Coronary artery (tissue), 2 donors: ENCODE data around the gene RAB5B.
A peak's percentile ranks its signal among the peaks of the same experiment; 100 is the strongest.

Experiments used
- DNase-seq: peaks from one replicate; pipeline ENCODE4 v3.0.0-alpha.2; 2017; ENCODE audit warnings: low spot score
- H3K27ac ChIP-seq, 2 donors: fragments of 200-600 bp; sonication (generic); one replicate each; pipeline ENCODE4 v1.5.1; 2016 to 2019
- H3K4me3 ChIP-seq: fragments of 200-600 bp; sonication (generic); 2 replicates; pipeline ENCODE4 v1.5.1; 2016; ENCODE audit warnings: mild to moderate bottlenecking, moderate library complexity
- TF ChIP-seq, protein P1 (sequence below): fragments of 200-600 bp; sonication (generic); IDR thresholded peaks from one replicate; pipeline ENCODE4 v1.5.1; 2019; ENCODE audit warnings: antibody characterized with exemption

Gene RAB5B

GRCh38 chr12:55963760-55964159, 10.1 kb upstream of the RAB5B start:
- H3K4me3 ChIP-seq = no peak overlapping the region
- DNase-seq = no peak
- TF ChIP-seq, protein P1, sequence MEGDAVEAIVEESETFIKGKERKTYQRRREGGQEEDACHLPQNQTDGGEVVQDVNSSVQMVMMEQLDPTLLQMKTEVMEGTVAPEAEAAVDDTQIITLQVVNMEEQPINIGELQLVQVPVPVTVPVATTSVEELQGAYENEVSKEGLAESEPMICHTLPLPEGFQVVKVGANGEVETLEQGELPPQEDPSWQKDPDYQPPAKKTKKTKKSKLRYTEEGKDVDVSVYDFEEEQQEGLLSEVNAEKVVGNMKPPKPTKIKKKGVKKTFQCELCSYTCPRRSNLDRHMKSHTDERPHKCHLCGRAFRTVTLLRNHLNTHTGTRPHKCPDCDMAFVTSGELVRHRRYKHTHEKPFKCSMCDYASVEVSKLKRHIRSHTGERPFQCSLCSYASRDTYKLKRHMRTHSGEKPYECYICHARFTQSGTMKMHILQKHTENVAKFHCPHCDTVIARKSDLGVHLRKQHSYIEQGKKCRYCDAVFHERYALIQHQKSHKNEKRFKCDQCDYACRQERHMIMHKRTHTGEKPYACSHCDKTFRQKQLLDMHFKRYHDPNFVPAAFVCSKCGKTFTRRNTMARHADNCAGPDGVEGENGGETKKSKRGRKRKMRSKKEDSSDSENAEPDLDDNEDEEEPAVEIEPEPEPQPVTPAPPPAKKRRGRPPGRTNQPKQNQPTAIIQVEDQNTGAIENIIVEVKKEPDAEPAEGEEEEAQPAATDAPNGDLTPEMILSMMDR = no peak
- H3K27ac ChIP-seq = no peak overlapping the region

DNA sequence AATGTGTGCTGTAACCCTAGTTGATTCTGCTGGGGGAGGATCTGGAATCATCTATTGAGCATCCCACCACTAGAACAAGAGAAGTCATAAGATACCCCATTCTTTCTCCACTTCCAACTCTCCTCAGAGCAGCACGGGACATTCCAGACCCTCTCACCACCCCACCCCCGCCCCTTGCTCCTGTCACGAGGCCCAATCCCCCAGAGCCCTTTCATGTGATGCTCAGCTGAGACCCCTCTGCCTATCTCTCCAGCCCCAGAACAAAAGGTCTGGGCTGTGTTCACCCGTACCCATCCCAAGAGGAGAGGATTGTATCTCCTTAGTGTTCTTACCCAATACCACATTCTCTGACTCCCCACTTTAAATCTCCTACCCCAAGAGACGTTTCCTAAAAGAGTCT, 8.6 kb upstream of the RAB5B start:
- no peak for DNase-seq
- H3K27ac ChIP-seq = no peak overlapping the region
- H3K4me3 ChIP-seq = no peak overlapping the region
- TF ChIP-seq, protein P1 = no peak

DNA sequence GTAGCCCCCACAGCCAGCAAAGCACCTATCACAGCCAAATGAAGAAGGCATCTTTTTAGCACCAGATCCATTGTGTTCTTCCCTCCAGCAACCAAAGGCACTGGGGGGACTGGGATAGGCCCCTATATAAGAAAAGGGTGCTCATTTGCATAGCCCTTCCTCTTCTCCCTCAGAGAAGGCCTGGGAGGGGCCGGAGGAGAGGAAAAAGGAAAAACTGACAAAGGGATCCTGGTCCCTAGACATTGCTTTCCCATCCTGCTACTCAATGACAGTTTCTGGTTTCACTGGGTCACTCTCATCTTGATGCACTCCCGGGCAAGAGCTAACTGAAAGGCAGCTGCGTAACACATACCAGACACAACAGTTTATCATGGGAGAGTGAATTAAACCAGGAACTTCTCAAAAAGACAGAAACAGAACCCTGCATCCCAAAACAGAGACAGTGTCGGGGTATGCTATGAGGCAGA, 7.9 kb upstream of the RAB5B start, which contains the start of gene PMEL:
Gene PMEL (minus strand): TSS at position 102 of the 467 bp plus-strand sequence. CDS start 31 bp downstream, at position 71.
- Histone ChIP-seq H3K4me3 (peak within 1 kb of the TSS; percentile 87), H3K27ac (peak within 1 kb of the TSS; percentile 75 to 86)
- TF ChIP-seq, protein P1 = no peak
- DNase-seq = no peak

DNA sequence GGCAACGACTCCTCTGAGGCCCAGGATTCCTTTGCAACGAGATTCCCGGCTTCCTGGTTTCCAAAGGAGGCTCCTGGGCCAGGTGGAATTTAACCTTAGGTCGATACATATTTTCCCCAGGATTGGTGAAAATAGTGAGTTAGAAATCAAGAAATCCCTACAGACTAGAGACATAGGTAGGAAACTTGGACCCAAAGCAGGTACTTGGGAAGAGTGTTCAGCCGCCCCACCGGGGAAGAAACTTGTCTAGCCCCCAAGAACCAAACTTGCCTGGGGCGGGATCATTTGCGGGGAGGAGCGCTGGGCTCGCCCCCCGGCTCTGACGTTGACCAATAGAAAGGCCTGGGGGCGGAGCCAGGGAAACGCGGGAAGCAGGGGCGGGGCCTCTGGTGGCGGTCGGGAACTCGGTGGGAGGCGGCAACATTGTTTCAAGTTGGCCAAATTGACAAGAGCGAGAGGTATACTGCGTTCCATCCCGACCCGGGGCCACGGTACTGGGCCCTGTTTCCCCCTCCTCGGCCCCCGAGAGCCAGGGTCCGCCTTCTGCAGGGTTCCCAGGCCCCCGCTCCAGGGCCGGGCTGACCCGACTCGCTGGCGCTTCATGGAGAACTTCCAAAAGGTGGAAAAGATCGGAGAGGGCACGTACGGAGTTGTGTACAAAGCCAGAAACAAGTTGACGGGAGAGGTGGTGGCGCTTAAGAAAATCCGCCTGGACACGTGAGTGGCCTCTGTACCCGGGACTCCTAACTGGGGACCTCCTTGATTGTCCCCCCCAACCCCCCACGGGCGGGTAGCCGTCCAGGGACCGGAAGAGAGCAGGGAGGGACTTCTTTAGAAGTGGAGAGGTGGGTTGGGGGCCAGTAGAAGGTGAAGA, 7.2 kb upstream of the RAB5B start, which contains the start of gene CDK2:
Gene CDK2 (plus strand): TSS at position 423 of the 874 bp plus-strand sequence. CDS start 179 bp downstream, at position 602.
- peak; percentile 95 for DNase-seq
- Histone ChIP-seq H3K27ac (peak within 1 kb of the TSS; percentile 75 to 86), H3K4me3 (peak within 1 kb of the TSS; percentile 87)
- TF ChIP-seq, protein P1 = no peak

- Histone ChIP-seq H3K4me3 (no peak overlapping the region), H3K27ac (no peak overlapping the region)
- no peak for DNase-seq
- TF ChIP-seq, protein P1 = no peak
Observed at GRCh38 chr12:55969356-55969755, 4.5 kb upstream of the RAB5B start.

DNA sequence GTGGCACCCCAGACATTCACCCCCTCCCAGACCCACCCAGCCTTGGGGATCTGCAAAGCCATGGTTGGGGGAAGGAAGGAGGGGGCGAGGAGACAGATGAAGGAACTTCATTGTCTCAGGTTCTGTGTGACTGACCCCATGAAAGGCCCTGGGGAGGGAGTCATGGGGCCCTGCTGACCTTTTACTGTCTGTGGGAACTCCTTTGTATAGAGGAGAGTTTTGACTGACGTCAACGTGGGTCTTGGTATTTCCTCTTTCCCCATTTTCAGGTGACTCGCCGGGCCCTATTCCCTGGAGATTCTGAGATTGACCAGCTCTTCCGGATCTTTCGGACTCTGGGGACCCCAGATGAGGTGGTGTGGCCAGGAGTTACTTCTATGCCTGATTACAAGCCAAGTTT, 3.1 kb upstream of the RAB5B start:
- TF ChIP-seq, protein P1 = no peak
- Histone ChIP-seq H3K4me3 (no peak overlapping the region), H3K27ac (no peak overlapping the region)
- no peak for DNase-seq
